NCI-H526 (cell line): ENCODE results near the gene EGFL7.

Experiments
- DNase-seq, 2 experiments: peaks; one replicate each; lab custom pipeline; 2025; lab: John Stamatoyannopoulos, UW

Gene EGFL7

DNA sequence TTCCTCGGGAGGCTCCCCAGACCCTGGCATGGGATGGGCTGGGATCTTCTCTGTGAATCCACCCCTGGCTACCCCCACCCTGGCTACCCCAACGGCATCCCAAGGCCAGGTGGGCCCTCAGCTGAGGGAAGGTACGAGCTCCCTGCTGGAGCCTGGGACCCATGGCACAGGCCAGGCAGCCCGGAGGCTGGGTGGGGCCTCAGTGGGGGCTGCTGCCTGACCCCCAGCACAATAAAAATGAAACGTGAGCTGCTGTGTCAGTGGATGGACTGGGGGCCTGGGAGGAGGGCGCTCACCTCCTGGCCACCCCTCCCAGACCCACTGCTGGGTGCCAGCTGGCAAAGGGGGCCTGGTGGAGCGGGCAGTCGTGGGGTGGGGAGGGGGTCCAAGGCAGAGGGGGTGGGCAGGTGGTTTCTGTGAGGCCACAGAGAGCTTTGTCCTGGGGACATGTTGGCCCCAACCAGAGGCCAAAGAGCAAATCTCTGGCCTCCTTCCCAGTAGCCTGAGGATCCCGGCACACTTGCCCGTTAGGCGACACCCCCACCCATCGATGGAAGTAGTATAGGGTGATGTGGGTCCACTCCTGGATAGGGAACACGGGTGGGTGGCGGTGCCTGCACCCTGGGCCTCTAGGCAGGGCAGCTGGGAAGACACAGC lies 9.8 kb downstream of the EGFL7 start:
- DNase-seq: no peak

DNA sequence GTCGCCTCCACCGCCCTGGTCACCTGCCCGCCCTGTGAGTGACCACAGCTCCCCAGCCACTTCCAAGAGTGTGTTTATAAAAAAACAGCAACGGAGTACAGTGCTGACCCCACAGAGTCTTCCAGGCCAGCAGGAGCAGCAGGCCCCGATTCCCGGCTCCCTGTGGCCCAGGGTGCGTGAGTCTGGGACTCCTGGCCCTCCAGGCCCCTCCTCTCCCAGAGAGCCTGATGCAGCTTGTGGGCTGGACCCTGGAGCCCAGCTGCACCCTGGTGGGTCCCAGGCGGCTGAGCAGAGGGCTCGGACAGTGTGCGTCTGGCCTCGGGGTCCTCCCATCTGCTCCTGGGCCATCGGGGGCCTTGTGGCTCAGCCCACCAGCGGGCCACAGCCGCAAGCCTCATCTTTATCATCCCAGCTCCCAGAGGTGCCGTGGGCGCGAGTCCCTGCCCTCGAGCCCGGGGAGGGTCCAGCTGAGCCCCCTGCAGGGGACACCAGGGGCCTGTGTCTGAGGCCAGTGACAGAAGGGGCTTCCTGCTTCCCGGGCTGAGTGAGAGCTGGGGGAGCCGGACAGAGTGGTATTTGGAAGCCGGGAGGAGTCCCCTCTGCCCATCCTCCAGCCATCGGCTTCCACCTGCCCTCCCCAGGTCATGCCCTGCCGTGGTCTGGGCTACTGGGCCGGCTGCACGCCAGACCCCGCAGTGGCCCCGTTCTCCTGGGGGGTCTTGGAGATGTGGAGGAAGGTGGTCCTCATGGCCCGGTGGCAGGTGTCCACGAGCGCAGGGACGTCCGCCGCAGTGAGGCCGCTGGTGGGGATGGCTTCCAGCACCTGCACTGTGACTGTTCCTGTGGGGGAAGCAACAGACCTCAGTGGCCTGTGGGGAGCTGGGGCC lies 10.6 kb downstream of the EGFL7 start:
- DNase-seq: no peak

DNA sequence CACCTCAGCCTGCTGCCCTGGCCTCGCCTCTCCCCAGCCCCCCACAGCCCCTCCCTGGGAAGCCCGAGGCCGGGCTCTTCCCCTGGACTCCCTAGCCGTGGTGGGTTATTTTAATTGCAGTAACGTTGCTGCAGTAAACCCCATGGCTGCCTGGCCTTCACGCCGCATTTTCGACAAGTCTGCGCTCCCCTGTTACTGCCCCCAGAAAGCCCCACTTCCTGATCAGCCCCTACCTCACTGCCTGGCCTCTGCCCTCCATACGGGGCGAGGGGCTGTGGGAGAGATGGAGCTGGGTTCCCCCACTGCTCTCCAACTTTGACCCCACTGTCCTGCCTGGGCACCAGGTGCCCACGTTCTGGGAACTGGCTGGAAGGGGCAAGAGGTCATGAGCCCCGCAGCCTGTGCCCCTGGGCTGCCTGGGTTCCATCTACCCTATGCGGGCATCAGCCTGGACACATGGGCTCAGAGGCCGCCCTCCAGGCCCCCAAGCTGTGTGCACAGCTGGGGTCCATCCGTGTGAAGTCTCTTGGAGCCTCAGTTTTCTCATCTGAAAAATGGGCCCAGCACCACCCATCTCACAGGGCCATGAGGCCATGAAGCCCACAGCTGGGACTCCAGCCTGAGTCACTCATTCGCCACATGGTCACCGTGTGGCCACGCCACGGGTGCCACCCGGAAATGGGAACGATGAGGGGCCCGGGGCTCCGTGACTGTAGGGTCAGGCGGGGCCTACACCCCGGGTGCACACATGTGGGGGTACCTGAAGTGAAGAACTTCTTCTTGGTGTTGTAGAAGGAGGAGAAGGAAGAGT lies 11.5 kb downstream of the EGFL7 start:
- DNase-seq: no peak

DNA sequence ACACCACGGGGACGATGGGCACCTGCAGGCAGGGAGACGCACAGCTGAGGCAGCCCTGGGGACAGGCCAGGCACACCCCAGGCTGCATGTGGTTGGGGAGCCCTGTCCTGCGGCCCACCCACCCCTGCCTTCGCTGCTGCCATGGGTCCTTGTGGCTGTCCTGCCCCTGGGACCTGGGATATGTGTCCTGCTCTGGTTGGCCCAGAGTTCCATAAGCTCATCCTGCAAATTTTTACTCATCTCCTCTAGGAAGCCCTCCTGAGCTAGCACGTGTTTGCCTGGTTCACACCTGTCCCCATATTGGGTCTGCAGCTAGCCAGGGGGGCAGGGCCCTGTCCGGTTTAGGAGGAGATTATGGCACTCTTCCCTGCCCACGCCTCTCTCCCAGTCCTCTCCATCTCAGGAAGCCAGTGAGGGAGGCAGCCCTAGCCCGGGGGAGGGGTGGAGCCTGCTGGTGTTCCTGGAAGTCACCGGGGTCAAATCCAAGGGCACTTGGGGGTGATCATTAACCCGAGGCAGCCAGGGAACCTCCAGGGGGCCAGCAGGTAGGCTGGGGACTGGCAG lies 12.2 kb downstream of the EGFL7 start:
- DNase-seq: no peak

DNA sequence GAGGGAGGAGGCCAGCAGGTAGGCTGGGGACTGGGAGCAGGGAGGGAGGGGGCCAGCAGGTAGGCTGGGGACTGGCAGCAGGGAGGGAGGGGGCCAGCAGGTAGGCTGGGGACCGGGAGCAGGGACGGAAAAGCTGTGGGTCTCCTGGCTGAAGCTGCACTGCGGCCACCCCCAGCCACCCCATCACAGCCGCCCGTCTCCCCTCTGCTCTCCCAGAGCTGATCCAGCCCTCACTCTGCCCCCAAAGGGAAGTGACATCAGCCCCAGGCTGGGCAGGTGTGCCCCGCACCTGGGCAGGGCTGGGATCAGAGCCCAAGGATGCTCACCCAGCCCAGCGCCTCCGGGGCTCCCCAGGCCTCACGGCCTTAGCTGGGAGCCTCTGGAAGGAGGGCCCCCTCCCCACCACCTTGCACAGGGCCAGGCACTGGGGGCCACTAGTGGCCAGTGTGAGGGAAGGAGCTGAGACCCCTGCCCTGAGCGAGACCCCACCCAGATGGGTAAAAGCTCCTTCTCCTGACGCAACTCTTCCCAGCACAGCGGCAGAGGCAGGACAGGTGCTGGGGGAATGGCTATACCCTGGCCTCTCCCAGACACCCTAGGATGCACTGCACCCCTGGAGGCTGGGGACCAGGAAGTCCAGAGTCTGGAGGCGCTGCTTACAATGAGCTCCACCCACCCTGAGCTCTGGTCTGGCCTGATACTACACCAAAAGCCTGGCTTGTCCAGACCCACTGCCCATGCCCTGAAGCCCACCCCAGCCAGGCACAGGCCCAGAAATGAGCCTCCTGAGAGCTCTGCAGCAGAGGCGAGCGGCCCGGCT lies 13.0 kb downstream of the EGFL7 start:
- no peak for DNase-seq

DNA sequence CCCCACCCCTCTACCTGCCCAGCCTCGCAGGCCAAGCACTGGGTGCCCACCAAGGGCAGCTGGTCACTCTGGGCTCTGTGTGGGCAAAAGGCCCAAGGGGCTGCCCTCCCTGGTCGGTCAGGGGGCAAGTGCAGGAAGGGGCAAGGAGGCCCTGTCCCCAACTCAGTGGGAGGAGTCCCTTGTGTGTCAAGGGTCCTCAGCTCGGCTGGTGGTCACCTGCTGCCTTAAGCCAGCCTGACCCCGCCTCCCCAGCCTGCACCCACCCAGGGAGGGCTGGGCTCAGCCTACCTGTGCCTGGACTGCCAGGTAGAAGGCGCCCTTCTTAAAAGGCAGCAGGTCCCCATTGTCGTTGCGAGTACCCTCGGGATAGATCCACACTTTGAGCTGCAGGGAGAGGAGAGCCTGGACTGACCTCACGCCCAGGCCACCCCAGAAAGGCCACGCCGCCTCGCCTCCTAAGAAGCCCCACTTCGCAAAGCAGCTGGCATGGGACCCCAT lies 13.6 kb downstream of the EGFL7 start:
- DNase-seq: no peak

DNA sequence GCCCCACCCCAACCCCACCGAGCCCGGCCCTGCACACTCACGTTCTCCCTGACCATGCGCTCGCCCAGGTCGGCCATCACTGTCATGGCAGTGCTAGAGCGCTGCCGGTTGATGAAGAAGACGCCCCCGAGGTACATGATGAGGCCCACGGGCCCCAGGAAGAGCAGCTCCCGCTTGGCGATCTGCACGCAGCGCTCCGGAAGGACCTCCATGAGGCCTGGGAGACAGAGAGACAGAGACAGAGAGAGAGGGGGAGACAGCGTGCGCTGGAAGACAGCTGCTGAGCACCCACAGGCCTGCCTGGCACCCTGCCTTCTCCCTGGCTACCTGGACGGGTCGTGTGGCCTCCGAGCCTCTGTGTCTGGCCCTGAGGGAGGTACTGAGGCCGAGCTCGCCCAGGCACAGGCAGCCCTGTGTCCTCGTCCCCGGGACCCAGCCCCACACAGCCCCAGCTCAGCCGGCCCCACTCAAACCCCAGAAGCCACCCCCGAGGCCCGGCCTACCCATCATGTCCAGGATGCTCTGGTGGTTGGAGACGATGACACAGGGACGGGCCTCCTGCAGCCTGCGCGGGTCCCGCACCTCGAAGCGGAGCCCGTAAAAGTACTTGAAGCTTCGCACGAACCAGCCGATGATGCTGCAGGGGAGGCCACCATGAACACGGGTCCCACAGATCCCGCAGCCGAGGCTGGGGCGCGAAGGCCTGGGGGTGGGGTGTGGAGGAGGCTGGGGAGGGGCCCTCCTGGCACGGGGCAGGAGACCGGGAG lies 14.4 kb downstream of the EGFL7 start:
- no peak for DNase-seq

DNA sequence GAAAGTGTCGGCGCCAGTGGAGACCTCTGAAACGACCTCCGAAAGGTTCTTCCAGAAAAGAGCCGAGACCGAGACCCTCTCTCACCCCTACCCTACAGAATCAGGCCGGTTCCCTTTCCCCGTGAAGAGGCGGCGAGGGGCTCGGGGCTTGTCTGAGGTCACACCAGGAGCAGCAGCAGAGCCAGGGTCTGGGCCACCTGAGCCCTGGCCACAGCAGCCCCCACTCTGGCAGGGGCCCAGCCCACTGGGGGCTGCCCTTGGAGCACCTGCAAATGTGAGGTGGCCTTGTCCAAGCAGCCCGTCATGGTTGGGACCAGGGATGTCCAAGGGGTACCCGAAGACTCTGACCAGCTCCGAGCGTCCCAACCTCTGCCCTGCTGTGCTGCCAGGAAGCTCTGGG lies 15.3 kb downstream of the EGFL7 start:
- no peak for DNase-seq

DNA sequence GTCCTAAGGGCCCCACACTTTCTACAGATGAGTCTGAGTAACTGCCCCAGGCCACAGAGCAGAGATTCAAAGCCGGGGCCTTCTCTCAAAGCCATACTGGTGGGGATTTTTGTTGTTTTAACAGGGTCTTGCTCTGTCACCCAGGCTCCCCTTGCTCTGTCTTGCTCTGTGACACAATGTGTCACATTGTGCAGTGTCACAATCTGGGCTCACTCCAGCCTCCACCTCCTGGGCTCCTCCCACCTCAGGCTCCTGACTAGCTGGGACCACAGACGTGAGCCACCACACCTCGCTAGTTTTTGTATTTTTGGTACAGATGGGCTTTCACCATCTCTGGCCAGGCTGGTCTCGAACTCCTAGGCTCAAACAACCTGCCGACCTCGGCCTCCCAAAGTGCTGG lies 15.9 kb downstream of the EGFL7 start:
- no peak for DNase-seq

DNA sequence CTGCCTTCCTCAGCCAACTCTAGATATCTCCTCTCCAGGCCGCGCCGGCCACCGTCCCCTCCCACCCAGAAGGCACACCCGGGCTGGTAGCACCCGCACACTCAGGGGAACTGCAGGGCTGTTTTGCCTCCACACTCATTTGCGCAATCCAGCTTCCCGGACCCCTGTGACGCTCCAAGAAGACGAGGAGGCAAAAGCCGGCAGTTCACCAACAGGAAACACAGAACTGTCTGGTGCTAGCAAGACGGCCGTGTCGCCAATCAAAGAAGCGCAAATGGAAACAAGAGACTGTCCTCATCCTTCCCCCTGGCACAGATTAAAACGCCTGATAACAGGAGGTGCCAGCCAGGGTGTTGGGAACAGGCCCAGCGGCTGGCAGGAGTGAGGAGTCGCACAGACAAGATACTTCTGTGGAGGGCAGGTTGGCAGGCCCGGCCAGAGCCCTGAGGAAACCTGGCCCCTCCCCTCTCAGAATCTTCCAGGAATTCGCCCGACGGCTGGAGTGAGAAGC lies 16.8 kb downstream of the EGFL7 start:
- no peak for DNase-seq

DNA sequence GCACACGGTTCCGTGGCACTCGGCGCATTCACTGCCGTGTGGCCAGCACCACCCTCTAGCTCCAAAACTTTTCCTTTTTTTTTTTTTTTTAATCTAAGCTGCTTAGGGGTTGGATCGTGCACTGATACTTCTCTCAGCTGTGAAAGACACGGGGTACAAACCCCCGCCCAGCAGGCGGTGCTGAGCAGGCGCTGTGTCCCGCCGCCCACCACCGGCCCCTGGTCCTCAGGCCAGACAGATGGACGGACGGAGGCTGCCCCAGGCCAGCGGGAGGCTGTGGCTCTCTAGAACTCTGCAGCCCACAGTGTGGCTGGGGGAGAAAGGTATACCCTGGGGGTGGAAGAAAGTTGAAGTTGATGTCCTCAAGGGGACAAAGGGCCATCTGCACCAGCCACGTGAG lies 18.3 kb downstream of the EGFL7 start:
- DNase-seq: no peak

DNA sequence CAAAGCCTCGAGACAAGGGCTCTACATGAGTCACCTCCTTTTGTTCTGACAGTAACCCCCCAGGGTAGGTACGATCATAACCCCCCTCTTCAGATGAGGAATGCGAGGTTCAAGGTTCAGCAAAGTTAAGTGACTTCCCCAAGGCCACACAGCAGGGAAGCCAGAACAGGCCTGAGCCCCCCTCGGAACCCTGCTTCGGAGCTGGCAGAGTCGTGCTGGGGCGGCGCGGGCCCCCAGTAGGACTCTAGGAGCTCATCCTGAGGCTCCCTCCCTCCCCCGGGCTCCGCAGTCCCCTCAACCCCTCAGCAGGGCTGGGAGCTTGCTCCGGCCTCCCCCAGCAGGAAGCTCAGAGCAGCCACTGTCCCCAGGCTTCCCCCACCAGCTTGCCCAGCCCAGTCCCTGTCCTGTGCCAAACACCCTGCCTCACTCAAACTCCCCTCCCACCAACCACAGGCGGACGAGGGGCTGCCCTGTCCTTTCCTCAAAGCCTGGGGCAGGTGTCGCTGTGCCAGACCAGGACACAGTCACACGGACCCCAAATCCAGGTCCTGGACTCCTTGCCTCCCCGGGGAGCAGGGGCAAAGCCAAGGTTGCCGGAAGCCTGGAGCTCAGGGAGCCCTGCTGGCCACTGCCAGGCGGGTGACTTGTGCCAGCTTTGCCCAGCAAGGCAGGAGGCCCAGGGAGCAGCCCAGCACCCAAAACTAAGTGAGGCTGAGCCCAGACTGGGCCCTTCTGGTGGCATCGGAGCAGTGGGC lies 19.4 kb downstream of the EGFL7 start:
- no peak for DNase-seq

DNA sequence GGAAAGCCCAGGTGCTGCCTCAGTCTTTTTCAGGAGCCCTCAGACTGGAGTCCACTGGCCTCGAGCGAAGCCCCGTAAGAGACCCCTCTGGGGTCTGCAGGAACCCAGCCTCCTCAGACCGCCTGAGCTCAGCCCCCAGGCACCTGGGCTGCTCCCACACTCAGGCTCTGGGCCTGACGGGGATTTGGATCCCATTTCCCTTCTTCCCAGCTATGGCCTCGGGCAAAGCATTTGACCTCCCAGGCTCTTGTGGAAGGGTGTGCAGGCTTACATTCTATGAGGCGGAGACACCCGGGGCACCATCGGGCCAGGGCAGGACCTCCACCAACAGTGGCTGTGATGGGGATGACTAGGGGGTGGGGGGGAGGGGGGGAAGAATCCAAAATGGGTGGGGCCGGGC lies 20.0 kb downstream of the EGFL7 start:
- no peak for DNase-seq

DNA sequence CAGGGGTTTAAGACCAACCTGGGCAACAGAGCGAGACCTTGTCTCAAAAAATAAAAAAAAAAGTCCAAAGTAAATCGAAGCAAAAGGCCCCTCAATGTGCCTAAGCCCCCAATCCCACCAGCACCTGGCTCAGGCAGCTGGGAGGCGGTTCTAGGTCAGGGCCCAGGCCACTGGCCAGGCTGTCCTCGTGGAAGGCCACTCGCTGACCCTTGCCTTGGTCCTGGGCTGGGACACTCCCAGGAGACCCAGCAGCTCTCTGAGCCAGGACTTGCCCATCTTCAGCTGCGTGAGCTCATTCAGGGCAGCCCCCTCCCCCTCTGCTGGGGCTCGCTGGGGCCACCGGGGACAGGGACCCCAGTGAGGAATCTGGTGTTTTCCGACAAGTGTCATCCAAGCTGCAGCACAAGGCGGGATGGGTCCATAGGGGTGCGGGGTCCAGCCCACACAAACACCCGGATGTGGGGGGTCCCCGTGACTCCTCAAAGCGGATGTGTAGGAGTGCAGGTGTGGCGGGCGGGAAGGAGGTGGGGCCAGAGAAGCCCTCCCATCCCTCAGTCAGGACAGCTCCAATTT lies 20.5 kb downstream of the EGFL7 start:
- DNase-seq: no peak

DNA sequence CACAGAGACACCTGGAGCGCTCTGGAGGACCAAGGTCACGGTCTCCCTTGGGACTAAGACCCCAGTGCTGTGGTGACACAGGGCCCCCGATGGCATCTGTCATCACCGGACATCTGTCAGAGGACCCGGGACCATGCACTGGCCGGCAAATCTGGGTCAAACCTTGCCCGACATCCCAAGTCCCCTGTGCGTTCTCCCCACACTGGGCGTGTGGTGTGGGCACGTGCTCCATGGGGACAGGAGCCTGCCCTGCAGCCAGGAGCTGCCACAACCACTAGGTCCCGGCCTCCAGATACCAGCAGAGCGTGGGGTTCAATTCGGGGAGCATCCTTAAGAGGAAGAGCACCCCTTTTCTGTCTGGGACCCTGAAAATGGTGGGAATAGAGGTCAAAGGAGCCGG lies 21.0 kb downstream of the EGFL7 start:
- no peak for DNase-seq

DNA sequence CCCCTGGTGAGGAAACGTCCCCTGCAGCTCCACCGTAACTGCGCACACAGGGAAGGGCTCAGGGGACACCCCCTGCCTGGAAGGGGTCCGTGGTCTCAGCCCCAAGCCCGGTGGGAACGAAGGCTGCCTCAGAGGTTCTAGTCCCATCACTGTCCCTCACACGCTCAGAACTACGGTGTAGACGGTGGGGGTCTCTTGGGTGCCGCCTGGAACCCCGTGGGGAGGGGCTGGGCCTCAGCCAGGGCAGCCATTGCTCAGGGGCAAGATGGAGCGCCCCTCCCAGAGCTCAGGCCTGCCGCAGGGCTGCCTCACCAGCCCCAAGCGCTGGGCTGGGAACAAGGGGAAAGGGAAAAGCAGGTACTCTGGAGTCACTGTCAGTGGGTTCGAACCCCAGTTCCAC lies 21.6 kb downstream of the EGFL7 start:
- no peak for DNase-seq

DNA sequence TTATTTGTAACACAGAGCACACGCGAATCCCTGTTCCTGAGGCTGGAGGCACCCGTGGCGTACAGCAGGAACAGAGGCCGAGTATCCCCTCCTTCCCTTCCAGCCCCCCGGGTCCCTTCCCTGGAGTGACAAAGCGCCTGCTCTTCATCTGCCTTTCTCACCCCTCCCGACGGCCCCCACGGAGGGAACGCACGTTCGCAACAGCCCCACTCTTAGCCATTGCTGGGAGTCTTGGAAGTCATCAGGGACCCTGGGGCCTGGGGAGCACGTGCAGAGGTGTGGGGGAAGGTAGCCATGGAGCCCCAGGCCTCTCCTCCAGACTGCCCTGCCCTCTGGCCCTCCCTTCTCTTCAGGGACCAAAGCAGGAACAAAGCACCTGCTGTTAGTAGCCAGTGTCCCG lies 22.1 kb downstream of the EGFL7 start:
- DNase-seq: no peak

DNA sequence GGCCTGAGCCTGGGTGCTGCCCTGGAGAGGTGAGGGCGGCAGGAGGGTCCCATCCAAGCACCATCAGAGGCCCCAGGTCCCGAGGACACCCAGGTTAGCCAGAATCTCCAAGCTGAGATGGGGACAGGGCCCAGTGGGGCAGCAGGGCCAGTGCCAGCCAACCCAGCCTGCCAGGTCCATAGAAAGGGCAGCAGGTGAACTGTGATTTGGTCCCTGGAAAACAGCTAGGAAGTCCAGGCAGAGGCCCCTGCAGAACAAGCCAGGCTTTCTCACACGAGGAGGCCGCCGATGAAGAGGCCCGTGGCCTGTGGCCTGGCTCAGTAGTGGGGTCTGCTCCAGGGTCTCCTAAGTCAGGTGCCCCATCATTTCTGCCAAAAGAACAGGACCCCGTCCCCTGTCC lies 22.5 kb downstream of the EGFL7 start:
- DNase-seq: no peak

DNA sequence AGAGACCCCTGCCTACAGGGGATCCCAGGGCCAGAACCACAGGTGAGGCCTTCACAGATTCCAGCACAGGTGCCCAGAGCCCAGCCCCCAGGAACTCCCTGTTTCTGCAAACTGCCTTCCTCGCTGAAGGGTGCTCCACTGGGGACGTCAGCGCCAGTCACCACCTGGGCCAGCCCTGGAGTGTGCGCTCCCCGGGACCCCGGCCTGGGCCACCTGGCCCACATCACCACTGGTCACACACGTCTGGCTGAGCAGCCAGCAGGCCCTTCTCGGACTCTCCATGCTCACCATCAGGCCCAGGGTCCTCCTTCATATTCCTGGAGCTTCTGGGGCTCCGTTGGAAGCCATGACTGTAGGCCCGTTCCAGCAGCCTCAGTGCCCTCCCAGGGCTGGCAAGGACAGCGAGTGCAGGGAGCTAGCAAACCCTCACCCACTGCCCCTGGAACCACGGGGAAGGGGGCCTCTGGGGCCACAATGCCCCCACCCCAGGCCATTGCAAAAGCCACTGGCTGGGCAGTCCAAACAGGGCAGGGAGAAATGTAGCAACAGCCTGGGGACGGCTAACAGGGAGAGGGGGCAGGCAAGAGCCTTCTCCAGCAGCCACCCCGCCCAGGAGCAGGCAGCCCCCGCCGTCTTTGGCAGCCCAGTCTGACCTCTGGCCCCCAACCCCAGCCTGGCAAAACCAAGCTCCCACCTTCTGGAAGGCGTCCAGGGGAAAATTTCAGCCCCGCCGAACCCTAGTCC lies 23.2 kb downstream of the EGFL7 start:
- no peak for DNase-seq
